NOMO-1 treated with DMSO at 0.1 percent for 48 hours (cell line): Measurements from ENCODE around the gene RFT1.
A peak's percentile ranks its signal among the peaks of the same experiment; 100 is the strongest.

Experiments
- DNase-seq: peaks from one replicate; lab custom pipeline; 2025; ENCODE audit not compliant: unreplicated experiment; lab: John Stamatoyannopoulos, UW

RFT1 gene

GRCh38 chr3:53129344-53129743, 891 bp downstream of the RFT1 start:
- no peak for DNase-seq

GRCh38 chr3:53126601-53127000, 3.6 kb downstream of the RFT1 start:
- DNase-seq: no peak

GRCh38 chr3:53123953-53124352, 6.3 kb downstream of the RFT1 start:
- DNase-seq: no peak

- DNase-seq: no peak
Observed at GRCh38 chr3:53123510-53123909, 6.7 kb downstream of the RFT1 start.

- peak; percentile 83 for DNase-seq
Observed at GRCh38 chr3:53122933-53123305, 7.3 kb downstream of the RFT1 start.

GRCh38 chr3:53122255-53122932, 7.8 kb downstream of the RFT1 start:
- no peak for DNase-seq

- no peak for DNase-seq
Observed at GRCh38 chr3:53120336-53120735, 9.9 kb downstream of the RFT1 start.

- no peak for DNase-seq
Observed at GRCh38 chr3:53116956-53117355, 13.3 kb downstream of the RFT1 start.

- no peak for DNase-seq
Observed at GRCh38 chr3:53114412-53115074, 15.7 kb downstream of the RFT1 start.

- peak; percentile 75 for DNase-seq
Observed at GRCh38 chr3:53114011-53114400, 16.2 kb downstream of the RFT1 start.

- no peak for DNase-seq
Observed at GRCh38 chr3:53113293-53114010, 16.8 kb downstream of the RFT1 start.

- DNase-seq: no peak
Observed at GRCh38 chr3:53111822-53112221, 18.4 kb downstream of the RFT1 start.

GRCh38 chr3:53109891-53110771, 20.1 kb downstream of the RFT1 start:
- peak; percentile 89 for DNase-seq

- no peak for DNase-seq
Observed at GRCh38 chr3:53109190-53109589, 21.0 kb downstream of the RFT1 start.

GRCh38 chr3:53104762-53105161, 25.5 kb downstream of the RFT1 start:
- peak; percentile 92 for DNase-seq

- peak; percentile 17 for DNase-seq
Observed at GRCh38 chr3:53103397-53104296, 26.6 kb downstream of the RFT1 start.

- peak; percentile 97 for DNase-seq
Observed at GRCh38 chr3:53102601-53103147, 27.6 kb downstream of the RFT1 start.

- DNase-seq: no peak
Observed at GRCh38 chr3:53101956-53102355, 28.3 kb downstream of the RFT1 start.

GRCh38 chr3:53100818-53101466, 29.3 kb downstream of the RFT1 start:
- no peak for DNase-seq
